GM12801 (cell line): ENCODE measurements around the gene KAT8.

Experiments used
- TF ChIP-seq, protein P1 (sequence below): IDR thresholded peaks from one replicate; pipeline ENCODE4 v1.5.1; 2011; ENCODE audit warnings: control low read depth; ENCODE audit not compliant: insufficient read length; ENCODE audit errors: extremely low read depth

The KAT8 gene

DNA sequence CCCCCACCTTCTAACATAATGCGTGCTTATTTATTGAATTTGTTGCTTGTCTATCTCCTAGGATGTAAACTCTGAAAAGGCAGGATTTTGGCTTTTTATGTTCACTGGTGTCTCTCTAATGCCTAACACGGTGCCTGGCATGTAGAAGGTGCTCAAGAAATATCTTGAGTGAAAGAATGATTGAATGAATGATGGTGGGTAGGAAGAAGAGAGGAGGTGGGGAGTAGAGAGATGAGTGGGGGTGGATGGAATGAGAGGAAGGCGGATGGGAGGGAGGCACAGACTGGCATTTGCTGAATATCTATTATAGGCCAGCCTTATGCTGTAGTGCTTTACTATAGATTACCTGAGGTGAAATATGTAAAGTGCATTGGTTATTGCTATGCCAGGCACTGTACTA, 30.1 kb downstream of the KAT8 start:
- TF ChIP-seq, protein P1, sequence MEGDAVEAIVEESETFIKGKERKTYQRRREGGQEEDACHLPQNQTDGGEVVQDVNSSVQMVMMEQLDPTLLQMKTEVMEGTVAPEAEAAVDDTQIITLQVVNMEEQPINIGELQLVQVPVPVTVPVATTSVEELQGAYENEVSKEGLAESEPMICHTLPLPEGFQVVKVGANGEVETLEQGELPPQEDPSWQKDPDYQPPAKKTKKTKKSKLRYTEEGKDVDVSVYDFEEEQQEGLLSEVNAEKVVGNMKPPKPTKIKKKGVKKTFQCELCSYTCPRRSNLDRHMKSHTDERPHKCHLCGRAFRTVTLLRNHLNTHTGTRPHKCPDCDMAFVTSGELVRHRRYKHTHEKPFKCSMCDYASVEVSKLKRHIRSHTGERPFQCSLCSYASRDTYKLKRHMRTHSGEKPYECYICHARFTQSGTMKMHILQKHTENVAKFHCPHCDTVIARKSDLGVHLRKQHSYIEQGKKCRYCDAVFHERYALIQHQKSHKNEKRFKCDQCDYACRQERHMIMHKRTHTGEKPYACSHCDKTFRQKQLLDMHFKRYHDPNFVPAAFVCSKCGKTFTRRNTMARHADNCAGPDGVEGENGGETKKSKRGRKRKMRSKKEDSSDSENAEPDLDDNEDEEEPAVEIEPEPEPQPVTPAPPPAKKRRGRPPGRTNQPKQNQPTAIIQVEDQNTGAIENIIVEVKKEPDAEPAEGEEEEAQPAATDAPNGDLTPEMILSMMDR, result no peak

DNA sequence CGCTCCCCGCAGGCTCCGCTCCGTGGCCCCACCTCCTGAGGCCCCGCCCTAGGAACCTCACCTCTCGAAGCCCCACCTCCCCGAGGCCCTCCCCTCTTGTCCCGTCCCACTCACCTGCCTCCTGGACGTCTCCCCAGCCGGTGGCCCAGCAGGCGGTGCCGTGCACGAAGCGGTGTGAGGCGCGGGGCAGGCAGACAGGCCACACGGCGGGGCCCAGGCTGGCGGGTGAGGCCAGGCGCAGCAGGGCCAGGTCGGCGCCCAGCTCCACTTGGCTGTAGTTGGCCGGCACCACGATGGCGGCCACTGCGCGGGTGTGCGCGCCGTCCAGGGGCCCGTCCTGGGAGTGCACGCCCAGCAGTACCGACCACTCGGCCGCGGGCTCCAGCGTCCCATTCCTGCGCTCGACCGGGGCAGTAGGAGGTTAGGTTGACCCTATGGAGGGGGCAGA, 30.8 kb downstream of the KAT8 start:
- TF ChIP-seq, protein P1, result no peak

DNA sequence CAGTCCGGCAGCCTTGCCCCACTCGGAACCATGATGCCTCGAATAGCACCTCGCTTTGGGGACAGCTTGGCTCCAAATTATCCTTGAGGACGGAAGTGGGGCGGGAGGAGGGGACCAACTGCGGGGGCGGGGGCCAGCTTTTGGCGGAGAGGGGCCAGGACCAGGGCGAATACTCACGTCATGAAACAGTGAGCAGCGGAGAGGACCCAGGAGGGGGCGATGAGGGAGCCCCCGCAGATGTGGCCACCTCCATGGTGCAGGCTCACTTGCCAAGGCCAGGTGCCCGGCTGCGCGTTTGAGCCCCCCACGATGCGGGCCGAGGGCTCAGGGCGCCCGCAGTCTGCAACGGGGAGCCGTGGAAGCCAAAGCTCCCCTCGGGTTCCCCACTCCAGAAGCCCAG, 31.4 kb downstream of the KAT8 start:
- TF ChIP-seq, protein P1, result no peak

DNA sequence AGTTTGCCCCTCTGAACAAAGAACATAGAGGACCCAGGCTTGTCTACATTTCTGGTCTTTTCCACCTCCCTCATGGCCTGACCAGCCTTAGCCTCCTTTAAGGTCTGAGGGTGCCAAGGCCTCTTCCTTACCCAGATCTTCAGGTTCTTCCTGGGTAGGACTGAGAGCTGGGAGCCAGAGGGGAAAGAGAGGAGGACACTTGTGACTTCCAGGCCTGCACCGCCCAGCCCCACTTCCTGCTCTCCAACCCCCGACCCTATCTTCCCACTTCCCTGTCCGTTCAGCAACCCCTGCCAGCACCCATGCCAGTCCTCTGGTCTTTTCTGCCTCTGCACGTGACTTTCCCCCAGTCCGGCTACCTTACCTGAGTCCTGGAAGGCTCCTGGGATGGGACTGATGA, 31.9 kb downstream of the KAT8 start:
- TF ChIP-seq, protein P1, result no peak

DNA sequence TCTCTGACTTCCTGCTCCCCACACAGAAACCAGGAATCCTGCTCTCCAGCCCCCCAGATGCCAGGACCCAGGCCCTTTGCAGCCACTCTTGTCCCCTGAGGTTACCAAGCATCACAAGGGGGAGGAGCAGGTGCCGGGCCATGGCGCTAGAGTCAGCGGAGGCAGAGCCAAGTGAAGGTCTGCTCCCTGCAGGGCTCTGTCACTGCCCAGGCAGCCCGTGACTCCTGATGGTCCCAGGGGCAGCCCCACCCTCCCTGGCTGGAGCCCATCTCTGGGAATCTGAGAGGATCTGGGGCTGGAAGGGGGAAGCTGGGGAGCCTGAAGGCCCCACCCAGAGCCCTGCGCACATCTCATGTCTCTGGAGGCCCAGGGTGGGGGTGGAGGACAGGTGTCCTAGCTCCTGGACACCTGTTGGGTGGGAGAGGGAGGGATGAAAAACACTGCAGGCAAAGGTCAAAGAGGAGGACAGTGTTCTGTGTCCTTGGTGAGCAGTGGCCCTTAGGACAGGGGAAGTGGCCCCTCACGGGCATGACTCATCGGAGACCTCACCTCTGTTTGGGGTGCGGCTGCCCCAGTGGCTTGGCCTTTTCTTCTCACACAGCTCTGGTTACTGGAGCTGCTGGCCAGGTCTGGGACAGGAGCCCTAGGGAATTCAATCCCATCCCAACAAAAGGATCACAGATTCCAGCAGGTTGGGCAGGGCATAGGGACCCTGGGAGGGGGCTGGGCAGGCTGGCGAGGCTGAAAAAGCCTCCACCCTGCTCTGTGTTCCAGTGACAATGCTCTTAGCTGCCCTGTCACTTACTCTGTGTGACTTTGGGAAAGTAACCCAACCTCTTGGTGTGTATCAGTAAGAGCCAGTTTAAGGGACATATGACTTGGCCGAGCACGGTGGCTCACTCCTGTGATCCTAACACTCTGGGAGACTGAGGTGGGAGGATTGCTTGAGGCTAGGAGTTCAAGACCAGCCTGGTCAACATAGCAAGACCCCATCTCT, 32.7 kb downstream of the KAT8 start, which contains the start of gene PRSS36:
TSS of gene PRSS36 (minus strand) at position 173 of the 997 bp plus-strand sequence. CDS start at position 142, 31 bp downstream.
- TF ChIP-seq, protein P1, result no peak

DNA sequence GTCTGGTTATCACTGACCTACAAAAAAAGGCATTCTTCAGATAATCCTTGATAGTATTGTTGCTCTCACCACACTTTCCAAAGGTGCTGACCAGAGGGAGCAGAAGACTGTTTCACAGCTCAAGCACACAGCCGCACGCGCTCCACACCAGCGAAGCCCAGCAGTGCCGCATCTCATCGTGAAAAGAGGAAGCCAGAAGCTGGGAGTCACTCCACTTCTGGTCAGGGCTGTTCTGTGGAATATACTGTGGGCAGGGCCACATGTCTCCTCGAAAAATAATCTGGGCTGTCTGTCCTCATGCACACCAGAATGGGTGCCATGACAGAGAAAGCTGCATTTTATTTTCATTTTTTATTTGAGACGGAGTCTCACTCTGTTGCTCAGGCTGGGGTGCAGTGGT, 39.7 kb downstream of the KAT8 start:
- TF ChIP-seq, protein P1, result no peak

DNA sequence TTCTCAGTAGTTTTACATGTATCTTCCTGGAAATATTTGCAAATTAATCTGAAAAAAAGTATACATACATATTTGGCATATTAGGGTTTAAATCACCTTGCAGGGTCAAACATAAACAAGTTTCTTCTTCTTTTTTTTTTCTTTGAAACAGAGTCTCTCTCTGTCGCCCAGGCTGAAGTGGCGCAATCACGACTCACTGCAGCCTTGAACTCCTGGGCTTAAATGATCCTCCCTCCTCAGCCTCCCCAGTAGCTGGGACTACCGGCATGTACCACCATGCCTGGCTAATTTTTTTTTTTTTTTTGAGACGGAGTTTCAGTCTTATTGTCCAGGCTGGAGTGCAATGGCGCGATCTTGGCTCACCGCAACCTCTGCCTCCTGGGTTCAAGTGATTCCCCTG, 49.9 kb downstream of the KAT8 start:
- TF ChIP-seq, protein P1, result no peak
